T-helper 2 cell treated with Interferon-gamma antibody and Interleukin-4, amounts not matched to agents 100 ng/mL and 5 ng/mL, for 36 hours (primary cell): ENCODE data around the gene VPS54. TPM values are rescaled to one million over a fixed set of nuclear protein-coding genes. Genes with fewer than 3 reads are reported as not detected.
"Not testable (repeated sequence)": the region's sequence is repeated elsewhere in the genome, so short reads cannot be mapped to it uniquely, and the experiment has no call there.

Source experiments
- intact Hi-C: fragments of 100-400 bp; cut with micrococcal nuclease; formaldehyde crosslinking; loops from one replicate; pipeline ENCODE4 v1.15.1; 2023
- total RNA-seq: library from RNA; stranded (reverse); gene quantifications from 2 replicates; pipeline ENCODE4 v1.2.3, GENCODE V29; 2022

VPS54 gene
- total RNA-seq, 1 donor from 2014 or later, result 19.0 TPM

GRCh38 chr2:63849381-63850203, 169.6 kb downstream of the VPS54 start:
- intact Hi-C loops, result loop anchor here (1.0 kb wide), 1 partner anchor 7 kb away; no protein-coding TSS in a partner anchor

GRCh38 chr2:63847571-63847970, 171.7 kb downstream of the VPS54 start:
- intact Hi-C loops, result not testable (repeated sequence)

GRCh38 chr2:63846487-63846886, 172.7 kb downstream of the VPS54 start:
- intact Hi-C loops, result no loop called here

- intact Hi-C loops, result no loop called here
Observed at GRCh38 chr2:63845866-63846265, 173.4 kb downstream of the VPS54 start.

GRCh38 chr2:63844616-63845015, 174.6 kb downstream of the VPS54 start:
- intact Hi-C loops, result loop anchor here (5.0 kb wide), 7 partner anchors 173 to 1213 kb away; partner anchors contain the start of genes AFTPH, CEP68, PELI1 and VPS54

GRCh38 chr2:63843791-63844190, 175.4 kb downstream of the VPS54 start:
- intact Hi-C loops, result loop anchor here (5.0 kb wide), 7 partner anchors 174 to 1214 kb away; partner anchors contain the start of genes AFTPH, CEP68, PELI1 and VPS54

- intact Hi-C loops, result loop anchor here (5.0 kb wide), 7 partner anchors 174 to 1214 kb away; partner anchors contain the start of genes AFTPH, CEP68, PELI1 and VPS54
Observed at GRCh38 chr2:63843093-63843492, 176.1 kb downstream of the VPS54 start.

GRCh38 chr2:63842149-63843061, 176.8 kb downstream of the VPS54 start:
- intact Hi-C loops, result loop anchor here (1.0 to 5.0 kb wide), 8 partner anchors 8 to 1215 kb away; partner anchors contain the start of genes AFTPH, CEP68, PELI1 and VPS54

Other genes starting within 250 kb of the VPS54 start
- 161 TPM in 2 replicates for gene UGP2, start 177.5 kb downstream of the VPS54 start, total RNA-seq
- 22.3 and 24.1 TPM in 2 replicates for gene PELI1, start 125.0 kb upstream of the VPS54 start, total RNA-seq